Tongue (tissue), 2 donors: ENCODE results near the gene SCEL. TPM values are rescaled to one million over a fixed set of nuclear protein-coding genes. Genes with fewer than 3 reads are reported as not detected.

Experiments used
- DNase-seq: peaks from one replicate; pipeline ENCODE4 v3.0.0-alpha.2; 2015
- total RNA-seq: library from RNA; depleted of rRNA; stranded (reverse); fragments of >200 nt; gene quantifications from one replicate; pipeline ENCODE4 v1.2.3, GENCODE V29; 2014

The SCEL gene
- total RNA-seq, 1 donor from 2014 or later: 61.7 TPM

DNA sequence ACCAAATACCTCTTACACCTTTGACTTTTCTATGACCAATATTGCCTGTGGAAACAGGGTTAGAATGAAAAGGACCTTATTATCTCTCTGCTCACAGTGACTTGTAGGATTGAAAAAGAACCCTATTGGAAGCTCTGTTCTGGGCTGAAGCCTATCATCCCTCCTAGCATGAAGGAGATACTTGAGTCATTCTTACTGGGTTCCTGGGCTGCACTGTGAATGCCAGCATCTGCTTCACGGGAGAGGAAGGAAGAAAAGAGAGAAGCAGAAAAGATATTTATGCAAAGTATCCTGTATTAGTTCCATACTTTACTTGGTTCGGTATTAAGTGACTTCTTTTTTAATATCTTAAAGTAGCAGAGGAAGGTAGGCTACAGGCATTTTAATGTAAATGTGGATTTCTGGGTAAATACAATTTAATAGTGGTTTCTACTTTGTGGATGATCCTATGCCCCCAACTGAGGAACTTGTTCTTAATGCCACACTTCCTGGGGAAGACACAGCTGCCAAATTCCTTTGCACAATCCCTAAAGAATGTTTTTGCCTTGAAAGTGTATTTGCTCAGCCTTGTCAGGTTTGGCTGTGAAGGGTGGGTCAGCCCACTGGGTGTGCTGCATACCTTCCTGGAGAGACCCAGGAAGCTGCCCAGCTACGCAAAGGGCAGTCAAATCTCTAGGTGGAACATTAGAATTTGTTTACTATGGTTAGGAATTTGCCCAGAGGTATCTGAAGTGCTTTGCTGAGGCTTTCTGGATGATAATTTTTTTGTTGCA is 13.7 kb upstream of the SCEL start:
- DNase-seq: no peak

DNA sequence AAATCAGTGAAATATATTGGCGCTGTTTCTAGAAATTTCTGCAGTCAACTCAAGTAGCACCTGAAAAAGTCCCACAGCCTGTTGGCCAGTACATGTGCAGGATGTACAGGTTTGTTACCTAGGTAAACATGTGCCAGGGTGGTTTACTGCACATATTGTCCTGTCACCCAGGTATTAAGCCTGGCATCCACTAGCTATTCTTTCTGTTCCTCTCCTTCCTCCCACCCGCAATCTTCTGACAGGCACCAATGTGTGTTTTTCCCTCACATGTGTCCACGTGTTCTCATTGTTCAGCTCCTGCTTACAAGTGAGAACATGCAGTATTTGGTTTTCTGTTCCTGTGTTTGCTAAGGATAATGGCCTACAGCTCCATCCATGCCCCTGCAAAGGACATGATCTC is 13.1 kb upstream of the SCEL start:
- no peak for DNase-seq

DNA sequence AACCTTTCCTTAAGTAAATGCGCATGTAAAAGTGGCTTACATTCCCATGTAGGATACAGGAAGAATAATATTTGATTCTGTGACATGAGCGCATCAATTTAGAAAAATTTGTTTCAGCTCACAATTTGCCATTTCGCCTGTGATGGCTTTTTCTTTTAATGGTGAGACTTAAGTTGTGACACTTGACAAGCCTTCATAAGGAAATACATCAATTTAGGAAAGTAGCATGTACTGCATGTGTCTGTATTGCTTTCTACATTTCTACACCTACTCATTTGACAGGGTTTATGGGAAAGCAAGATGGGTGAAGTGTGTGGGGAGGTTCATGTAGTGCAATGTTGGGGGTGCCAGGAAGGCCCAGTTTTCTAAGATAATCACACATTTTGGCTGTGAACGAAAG is 12.1 kb upstream of the SCEL start:
- DNase-seq: no peak

DNA sequence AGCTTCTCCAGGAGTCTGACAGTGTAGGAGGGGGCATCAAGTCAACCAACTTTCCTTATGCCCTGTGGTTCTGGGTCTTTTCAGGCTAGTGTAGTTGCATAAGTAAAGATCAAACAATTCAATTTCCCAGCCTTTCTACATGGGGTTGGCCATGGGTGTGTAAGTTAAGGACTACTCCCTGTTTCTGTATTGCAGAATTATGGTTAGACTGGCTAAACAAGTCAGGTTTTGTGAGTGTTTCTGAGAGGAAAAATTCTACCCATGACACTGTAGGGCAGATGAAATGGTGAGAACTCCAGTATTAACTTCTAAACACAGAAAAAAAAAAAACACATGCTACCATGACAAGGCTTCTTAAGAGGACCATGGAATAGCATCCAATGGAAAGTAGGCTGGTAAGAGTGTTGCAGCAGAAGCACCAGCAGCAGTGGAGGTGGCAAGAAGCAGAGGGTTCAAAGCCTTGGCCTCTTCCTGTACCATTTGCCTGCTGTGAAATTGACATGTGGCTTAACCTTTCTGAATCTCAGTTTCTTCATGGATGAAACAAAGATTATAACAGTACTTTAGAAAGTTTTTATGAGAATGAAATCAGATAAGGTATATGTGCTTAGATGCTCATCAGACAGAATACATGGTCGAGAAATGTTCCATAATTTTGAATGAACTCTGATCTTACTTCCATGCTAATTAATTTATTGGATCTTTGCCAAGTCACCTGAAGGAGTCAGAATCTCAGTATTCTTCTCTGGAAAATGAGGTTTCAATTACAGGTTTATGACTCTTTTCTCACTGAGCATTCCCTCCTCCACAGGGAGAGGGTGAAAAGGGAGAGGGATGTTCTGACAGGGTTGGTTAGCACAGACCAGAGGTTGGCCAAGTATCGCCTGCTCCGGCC is 11.4 kb upstream of the SCEL start:
- DNase-seq: no peak

DNA sequence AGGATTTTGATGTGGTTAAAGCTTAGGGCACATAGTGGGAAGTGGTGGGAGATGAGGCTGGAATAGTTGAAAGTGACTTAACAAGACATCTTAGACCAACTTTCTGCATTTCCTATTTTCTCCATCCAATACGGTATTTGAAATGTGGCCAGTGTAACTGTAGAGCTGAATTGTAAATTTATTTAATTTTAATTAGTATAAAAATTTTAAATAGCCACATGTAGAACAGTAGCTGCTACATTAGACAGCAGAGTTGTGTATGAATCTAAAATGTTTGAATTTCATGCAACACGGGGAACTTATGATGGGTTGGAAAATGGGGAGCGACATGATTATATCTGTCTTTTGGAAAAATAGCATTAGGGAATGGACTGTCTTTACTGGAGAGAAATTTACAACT is 7.1 kb upstream of the SCEL start:
- no peak for DNase-seq

DNA sequence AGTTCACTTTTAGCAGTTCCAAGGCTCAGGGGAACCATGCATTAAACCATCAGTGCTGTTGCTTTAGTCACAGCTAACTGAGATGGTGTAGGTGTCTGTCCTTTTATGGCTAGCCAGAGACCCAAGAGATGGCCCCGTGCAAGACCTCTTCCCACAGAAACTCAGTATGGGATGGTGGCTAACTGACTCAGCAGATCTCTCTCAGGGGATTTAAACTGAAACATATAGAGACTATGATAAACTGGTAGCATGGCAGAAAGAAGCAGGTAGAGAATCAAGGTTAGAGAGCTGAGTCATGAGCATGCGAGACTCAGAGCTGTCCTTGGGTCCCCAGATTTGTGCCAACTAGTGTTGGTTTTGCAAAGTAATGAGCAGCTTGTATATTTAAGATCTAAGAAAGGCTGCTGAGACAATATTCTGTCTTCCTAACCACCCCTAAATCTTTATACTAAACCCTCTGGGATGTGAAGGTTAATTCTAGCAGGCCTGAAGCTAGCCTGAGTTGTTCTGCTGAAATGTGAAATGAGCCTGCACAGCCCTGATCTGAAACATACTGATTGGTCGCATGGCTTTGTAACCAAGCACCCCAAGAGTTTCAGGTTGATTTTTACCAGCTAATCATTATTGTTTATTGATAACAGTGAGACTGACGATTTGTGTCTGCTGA is 6.5 kb upstream of the SCEL start:
- no peak for DNase-seq

DNA sequence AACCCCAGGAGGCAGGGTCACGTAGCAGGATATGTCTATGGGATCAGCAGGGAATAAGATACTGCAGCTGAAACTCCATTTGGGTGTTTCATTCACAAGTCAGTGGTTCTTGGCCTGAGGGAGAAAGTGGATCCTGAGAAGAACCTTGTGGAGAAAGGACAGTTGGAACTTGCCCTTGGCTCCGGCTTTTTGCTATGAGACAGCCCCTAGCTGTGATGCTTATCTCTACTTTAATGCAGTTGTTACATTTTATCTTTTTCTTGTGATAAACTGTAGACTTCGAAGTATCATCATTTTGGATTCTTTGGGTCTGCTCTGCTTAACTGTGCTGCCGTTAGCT is 6.0 kb upstream of the SCEL start:
- DNase-seq: no peak

DNA sequence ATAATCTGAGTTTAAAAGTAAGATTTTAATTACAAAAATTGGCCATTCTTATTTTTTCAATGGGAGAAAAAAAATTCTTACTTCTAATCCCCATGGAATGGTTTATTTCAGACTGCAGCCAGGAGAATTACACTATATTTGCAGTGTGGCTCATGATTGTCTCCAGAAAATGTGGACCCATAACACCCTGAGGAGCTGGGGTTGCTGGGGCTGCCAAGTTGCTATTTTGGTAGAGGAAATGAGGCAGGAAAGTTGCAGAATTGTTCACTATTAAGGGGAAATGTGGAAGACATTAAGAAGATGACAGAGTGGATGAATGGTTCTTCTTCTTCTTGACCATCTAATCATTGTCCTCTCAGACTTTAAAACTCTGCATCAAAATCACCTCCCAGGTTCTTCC is 4.6 kb upstream of the SCEL start:
- no peak for DNase-seq

DNA sequence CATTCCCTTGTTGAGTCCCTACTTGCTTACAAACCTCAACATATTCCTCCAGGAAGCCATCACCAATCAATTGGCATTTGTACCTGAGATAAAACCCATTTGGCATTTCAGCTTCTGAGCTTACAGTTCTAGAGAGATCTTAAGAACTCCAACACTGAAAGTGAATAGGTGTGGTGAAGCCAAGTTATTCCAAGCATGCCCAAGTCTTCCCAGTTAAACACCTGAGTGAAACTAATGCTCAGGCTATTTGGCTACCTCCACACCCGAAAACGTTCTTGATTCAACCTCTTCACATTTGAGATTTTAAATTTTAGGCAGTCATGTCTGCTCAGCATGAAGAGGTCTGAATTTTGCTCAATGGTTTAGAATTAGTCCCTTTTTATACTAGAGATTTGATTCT is 2.5 kb upstream of the SCEL start:
- DNase-seq: no peak

DNA sequence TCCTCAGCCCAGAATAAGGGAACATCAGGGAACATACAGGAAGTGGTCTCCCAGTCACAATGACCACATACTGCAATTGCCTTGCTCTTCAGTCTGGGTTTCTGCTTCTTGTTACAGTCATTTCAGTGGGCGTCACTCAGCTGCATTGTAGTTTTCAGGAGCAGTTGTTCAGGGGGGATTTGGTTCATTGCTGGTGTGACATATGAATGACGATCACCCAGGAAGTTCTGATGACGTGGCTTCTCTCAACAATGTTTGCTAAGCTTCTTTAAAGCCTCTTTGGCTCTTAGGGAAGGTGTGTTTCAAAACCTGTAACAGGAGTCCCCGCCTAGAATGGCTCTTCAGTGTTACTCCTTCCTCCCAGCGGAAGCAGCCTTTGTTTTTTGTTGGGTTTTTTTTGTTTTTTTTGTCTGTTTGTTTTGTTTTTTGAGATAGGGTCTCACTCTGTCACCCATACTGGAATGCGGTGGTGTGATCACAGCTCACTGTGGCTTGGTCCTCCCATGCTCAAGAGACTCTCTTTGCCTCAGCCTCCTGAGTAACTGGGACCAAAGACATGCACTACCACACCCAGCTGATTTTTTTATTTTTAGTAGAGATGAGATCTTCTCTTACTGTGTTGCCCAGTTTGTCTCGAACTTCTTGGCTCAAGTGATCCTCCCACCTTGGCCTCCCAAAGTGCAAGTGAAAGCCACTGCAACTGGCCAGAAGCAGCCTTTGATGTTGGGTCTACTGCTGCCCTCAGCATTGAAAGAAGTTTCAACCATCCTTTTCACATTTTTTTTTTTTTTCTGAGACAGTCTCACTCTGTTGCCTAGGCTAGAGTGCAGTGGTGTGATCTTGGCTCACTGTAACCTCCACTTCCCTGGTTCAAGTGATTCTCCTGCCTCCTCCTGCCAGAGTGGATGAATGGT is 1.4 kb upstream of the SCEL start:
- no peak for DNase-seq

DNA sequence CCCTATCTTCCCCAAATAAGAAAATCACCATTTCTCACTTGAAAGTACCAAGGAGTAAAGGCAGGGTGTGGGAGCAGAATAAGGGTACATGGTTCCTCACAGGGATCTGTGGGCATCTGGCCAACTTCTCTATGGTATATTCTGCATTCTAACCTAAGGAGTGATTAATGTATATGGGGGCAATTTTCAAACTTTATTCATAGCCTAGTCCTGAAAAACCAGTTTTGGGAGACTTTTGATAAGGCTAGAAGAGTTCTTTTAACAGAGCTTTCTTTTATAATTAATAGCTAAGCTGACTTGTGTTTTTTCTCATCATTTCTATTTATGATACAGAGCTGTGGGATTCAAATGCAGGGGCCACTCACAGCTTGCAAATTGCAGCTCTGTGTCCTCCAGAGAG is 852 bp downstream of the SCEL start:
- DNase-seq: no peak

DNA sequence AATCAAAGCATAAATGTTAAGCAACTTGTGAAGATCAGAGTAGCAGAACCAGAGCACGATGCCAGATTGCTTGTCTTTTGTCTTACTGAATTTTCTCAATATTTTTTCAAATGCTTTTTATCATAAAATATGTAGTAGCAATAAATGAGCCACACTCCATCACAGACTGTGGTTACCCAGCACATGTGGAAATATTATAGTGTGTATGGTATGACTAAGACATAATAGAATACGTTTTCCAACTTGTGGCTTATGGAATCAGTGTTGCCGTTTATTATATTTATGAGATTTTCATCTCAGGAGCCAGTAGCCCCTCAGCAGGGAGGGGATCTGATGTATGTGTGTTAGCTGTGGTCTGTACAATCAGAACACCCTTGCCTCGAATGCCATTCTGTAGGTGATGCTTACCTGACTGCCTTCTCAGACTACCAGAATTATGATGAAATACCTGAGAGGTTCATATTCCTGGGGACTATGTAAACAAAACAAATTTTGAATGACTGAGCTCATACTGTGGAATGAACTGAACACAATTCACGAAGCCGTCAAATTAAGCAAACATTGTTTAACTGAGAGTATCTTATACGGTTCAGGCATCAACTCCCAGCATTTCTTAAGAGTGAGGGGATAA is 1.9 kb downstream of the SCEL start:
- no peak for DNase-seq

DNA sequence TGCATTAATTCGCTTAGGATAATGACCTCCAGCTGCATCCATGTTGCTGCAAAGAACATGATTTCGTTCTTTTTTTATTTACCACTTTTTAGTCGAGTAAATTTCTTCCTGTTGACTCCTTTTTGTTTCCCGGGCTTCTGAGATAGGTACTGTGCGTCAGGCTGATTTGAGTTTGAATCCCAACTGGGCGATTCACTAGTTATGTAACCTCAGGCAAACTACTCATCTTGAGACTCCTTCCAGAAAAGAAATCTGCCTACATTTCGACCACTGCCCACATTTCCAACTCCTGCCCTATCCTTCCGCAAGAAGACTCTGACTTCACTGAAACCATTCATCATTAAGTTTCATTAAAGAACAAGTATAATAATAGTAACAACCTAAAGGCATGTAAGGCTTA is 8.2 kb downstream of the SCEL start:
- no peak for DNase-seq

DNA sequence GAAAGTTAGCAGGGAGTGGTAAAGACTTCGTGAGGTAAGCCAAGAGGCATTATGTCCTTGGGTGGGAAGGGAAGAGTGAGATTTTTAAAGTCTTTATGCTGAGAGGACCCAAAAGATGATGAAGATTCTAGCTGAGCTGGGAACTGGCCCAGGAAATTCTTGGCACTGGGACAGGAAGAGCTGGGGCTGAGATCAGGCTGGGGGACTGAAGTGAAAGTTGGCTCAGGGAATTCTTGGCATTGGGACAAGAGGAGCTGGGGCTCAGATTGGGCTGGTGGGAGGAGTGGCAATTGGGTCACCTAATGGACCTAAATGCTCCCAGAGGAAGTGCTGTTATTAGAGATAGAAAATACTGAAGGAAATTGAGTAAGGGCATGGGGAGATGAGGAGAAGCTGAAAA is 8.8 kb downstream of the SCEL start:
- peak; percentile 91 for DNase-seq

DNA sequence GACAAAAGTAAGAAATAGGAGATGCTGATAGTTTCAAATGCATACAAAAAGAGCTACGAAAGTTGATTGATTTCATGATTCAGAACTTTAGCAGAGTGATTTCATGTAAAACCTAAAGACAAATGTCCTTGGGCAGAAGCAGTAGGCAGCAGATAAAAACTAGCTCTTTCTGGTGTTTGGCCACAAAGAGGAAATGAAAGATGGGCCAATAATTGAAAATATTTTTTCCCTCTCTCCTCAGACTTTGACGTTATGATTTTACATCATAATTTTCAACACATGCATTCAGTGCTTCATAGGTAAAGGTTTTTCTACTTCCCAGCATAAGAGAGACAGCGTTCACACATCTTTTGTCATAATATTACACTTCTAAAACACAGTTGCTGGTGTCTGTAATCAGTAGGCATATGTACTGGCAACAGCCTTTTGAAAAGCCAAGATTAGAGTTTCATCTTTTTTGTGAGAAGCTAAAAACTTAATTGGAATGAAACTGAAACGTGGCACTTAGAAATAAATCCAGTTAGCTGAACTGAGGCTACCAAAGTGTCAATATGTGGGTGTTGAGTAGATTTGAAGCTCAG is 9.3 kb downstream of the SCEL start:
- DNase-seq: no peak

DNA sequence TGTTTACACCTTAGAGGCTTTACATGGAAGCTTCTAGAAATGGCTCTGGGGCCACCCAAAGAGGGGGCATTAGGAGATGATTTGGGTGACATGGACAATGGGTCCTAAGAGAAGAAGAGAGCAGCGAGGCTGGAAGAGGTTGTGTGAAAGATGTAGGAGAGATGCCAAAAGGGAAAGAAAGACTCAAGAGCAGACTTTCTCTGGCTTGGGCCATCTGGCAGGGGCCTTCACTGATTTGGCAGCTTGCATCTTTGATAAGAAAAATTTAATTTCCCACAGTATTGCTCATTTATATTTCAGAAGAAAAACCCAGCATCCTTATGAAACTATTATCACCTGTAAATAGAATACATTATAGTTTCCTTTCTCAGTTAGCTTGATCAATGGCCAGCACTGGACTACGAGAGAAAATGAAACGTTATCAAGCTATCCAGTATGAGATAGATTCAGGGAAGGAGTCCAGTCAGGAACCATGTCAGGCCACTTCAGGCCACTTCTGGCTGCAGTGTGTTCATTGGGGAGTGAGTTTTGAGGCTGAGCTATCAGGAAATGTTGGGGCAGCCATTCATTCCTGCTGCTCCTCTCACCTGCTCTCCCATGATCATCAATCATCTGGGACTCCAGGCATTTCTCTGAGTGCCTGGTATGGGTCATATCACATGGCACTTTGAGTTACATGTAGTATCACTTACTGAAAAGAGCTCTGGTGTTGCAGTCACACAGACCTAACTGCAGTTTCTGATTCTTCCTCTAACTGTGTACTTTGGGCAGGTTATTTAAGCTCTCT is 10.3 kb downstream of the SCEL start:
- DNase-seq: no peak

DNA sequence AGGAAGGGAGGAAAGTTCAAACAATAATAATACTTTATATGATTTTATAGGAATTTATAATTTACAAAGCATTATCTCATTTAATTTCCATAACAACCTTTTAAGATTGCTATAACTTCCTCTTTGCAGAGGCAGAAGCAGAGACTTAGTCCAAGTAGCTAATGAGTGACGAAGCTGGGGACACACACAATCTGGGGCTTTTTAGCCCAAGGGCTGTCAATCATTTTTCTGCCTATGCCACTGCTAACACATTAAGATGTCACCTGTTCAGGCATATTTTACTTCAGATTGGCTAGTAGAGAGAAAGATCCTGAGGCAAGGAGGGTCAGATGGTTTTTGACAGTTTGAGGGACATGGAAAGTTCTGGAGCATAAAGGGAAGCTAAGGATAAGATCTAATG is 12.6 kb downstream of the SCEL start:
- no peak for DNase-seq

DNA sequence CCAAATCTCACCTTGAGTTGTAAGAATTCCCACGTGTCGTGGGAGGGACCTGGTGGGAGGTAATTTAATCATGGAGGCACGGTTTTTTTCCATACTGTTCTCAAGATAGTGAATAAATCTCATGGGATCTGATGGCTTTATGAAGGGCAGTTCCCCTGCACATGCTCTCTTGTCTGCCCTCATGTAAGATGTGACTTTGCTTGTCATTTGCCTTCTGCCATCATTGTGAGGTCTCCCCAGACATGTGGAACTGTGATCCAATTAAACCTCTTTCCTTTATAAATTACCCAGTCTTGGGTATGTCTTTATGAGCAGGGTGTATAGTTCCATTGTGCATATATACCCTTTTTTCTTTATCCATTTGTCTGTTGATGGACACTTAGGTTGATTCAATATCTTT is 13.1 kb downstream of the SCEL start:
- DNase-seq: no peak

DNA sequence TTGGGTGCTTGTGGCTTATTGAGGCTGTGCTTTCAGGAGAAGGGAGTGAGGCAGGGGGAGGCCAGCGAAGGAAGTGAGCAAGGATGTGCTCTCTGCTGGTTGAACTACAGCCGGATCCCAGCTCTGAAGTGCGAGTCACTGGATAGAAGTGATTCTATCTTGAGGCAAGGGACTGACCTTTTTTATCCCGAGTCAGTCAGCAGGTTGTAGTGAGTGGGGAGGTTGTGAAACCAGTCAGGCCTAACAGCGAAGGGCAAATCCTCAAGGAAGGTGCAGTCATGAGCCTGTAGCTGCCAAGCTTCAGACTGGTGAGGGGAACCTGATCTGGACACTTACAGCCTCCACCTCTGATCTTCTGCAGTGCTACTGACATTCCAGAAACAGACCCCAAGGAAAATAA is 18.6 kb downstream of the SCEL start:
- no peak for DNase-seq

DNA sequence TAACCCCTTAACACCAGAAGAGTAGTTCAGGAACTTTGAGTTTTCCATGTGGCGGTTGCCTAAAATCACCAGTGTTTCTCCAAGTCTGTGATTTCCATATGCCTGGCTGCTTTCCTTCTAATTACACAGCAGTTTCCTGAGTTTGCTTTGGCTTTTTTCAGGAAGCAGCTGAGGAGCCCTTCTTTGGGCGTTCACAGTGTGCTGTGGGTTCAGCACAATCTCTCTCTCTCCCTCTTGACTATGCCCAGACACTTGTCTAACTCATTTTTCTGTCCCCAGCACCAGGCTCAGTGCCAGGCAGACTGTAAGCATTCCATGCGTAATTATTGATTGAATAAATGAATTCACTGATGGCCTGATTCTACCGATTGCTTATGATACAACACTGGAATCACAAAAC is 19.7 kb downstream of the SCEL start:
- no peak for DNase-seq

DNA sequence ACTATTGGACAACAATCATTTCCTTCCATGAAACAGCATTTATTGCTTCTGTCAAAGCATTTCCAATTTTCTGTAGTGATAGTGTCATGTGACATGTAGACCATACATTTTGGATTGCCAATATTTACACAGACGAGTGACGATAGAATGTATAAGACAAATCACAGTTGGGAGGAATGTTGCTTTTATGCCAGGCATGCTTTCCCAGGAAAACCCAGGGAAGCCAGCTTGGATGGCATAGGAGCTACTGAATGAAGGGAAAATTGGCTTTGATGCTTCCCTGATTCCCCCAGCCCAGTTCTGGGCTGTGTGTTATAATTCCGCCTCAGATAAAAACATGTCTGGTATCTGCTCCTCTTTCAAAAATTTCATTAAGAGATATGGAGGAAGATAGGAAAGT is 22.5 kb downstream of the SCEL start:
- DNase-seq: no peak
